IMR-90 (cell line): ENCODE measurements around the gene FAM210B.

ENCODE experiments used
- CTCF ChIP-seq: conservative IDR thresholded peaks from 2 replicates; pipeline ENCODE4 v1.5.1; 2012; ENCODE audit warnings: mild to moderate bottlenecking, low read depth, low read length, improper control_type of control experiment
- FOS ChIP-seq: fragments of 150-350 bp; IDR thresholded peaks from 2 replicates; pipeline ENCODE4 v1.6.1; 2016; ENCODE audit warnings: low read depth, low read length
- MAFK ChIP-seq: IDR thresholded peaks from 2 replicates; pipeline ENCODE4 v1.6.1; 2012; ENCODE audit warnings: low read depth, low read length, improper control_type of control experiment
- RAD21 ChIP-seq: IDR thresholded peaks from 2 replicates; pipeline ENCODE4 v1.6.1; 2012; ENCODE audit warnings: low read length, improper control_type of control experiment
- RCOR1 ChIP-seq: IDR thresholded peaks from 2 replicates; pipeline ENCODE4 v1.6.1; 2012; ENCODE audit warnings: mild to moderate bottlenecking, low read length, improper control_type of control experiment; ENCODE audit not compliant: insufficient replicate concordance

- TF ChIP-seq MAFK, result no peak
- TF ChIP-seq CTCF, result no peak
- no peak for TF ChIP-seq RCOR1
- TF ChIP-seq RAD21, result no peak
- no peak for TF ChIP-seq FOS
Measured at GRCh38 chr20:56323656-56324055, 35.1 kb upstream of the FAM210B start.
